ENCODE results near the gene RNGTT.

RNGTT gene

GRCh38 chr6:88588938-88589337, 374.5 kb downstream of the RNGTT start:
- Histone ChIP-seq H3K4me1 (ENCODE audit: control insufficient read depth, insufficient read depth, low read length) (no peaks in the 10 kb centered on the region), H3K4me3 (ENCODE audit: low read depth, low read length) (no peak overlapping the region), H3K36me3 (ENCODE audit: control insufficient read depth in 2 of 2, insufficient read depth in 1 of 2, low read length in 2 of 2) (no peaks in the 10 kb centered on the region), H3K9me3 (ENCODE audit: control insufficient read depth, insufficient read depth, low read depth, low read length) (no peaks in the 10 kb centered on the region), H3K27ac (ENCODE audit: extremely low read depth, low read depth, low read length) (no peak overlapping the region)
- ChIA-PET POLR2A (no interaction called here), CTCF (no interaction called here)
- no peak for TF ChIP-seq ZFP37 (tag by site-specific recombination; IDR thresholded peaks at IDR 0.05)
- TF ChIP-seq SP3 (tag by site-specific recombination; IDR thresholded peaks at IDR 0.05), result no peak
- no peak for TF ChIP-seq ZNF174 (tag by site-specific recombination; IDR thresholded peaks at IDR 0.05)
- TF ChIP-seq ZNF843 (tag by site-specific recombination; IDR thresholded peaks at IDR 0.05), result no peak
- no peak for TF ChIP-seq ZNF48 (tag by site-specific recombination; IDR thresholded peaks at IDR 0.05)
- TF ChIP-seq PRDM2 (tag by site-specific recombination; IDR thresholded peaks at IDR 0.05; ENCODE audit: borderline replicate concordance), result no peak
- TF ChIP-seq TRIM28 (IDR thresholded peaks at IDR 0.05; ENCODE audit: borderline replicate concordance, low read length), result no peak
- TF ChIP-seq ZNF2 (tag by site-specific recombination; IDR thresholded peaks at IDR 0.05), result no peak
- no peak for TF ChIP-seq IKZF3 (tag by site-specific recombination; IDR thresholded peaks at IDR 0.05)
- TF ChIP-seq ZNF707 (tag by site-specific recombination; IDR thresholded peaks at IDR 0.05), result no peak
- TF ChIP-seq ZNF785 (tag by site-specific recombination; IDR thresholded peaks at IDR 0.05), result no peak
- no peak for TF ChIP-seq ZNF501 (tag by site-specific recombination; IDR thresholded peaks at IDR 0.05)

- Histone ChIP-seq H3K36me3 (ENCODE audit: control insufficient read depth in 2 of 2, insufficient read depth in 1 of 2, low read length in 2 of 2) (no peaks in the 10 kb centered on the region), H3K27ac (ENCODE audit: extremely low read depth, low read depth, low read length) (no peak overlapping the region), H3K9me3 (ENCODE audit: control insufficient read depth, insufficient read depth, low read depth, low read length) (peaks cover 2% of the 10 kb centered on the region; the same call in 1 of the 2 replicates), H3K4me3 (ENCODE audit: low read depth, low read length) (no peak overlapping the region), H3K4me1 (ENCODE audit: control insufficient read depth, insufficient read depth, low read length) (no peaks in the 10 kb centered on the region)
- ChIA-PET POLR2A (no interaction called here), CTCF (no interaction called here)
- no peak for TF ChIP-seq ZNF16 (tag by site-specific recombination; IDR thresholded peaks at IDR 0.05; ENCODE audit: low read depth)
- no peak for TF ChIP-seq ZNF140 (tag by site-specific recombination; IDR thresholded peaks at IDR 0.05)
- no peak for TF ChIP-seq YY2 (tag by site-specific recombination; IDR thresholded peaks at IDR 0.05)
- no peak for TF ChIP-seq ZNF571 (tag by site-specific recombination; IDR thresholded peaks at IDR 0.05)
- no peak for TF ChIP-seq ZNF658 (tag by site-specific recombination; IDR thresholded peaks at IDR 0.05)
- TF ChIP-seq ZNF394 (tag by site-specific recombination; IDR thresholded peaks at IDR 0.05; ENCODE audit: borderline replicate concordance), result no peak
- TF ChIP-seq ZNF555 (tag by site-specific recombination; conservative IDR thresholded peaks at IDR 0.05), result no peak
- no peak for TF ChIP-seq ZNF426 (tag by site-specific recombination; IDR thresholded peaks at IDR 0.05)
- no peak for TF ChIP-seq ZNF18 (tag by site-specific recombination; IDR thresholded peaks at IDR 0.05)
- TF ChIP-seq ZNF560 (tag by site-specific recombination; IDR thresholded peaks at IDR 0.05; ENCODE audit: borderline replicate concordance), result no peak
- TF ChIP-seq ZBTB17 (tag by site-specific recombination; IDR thresholded peaks at IDR 0.05), result no peak
- TF ChIP-seq OSR2 (tag by site-specific recombination; IDR thresholded peaks at IDR 0.05), result no peak
Observed at GRCh38 chr6:88587150-88587520, 376.3 kb downstream of the RNGTT start.

Data from HEK293 (cell line).